Activated CD8-positive, alpha-beta T cell treated with anti-CD3 and anti-CD28 coated beads, Interleukin-2, amount 10 ng/mL, durations not matched to agents 7 days and 5 days (primary cell): Measurements from ENCODE around the gene IL32. TPM values are rescaled to one million over a fixed set of nuclear protein-coding genes. Genes with fewer than 3 reads are reported as not detected.

Experiments
- ATAC-seq: fragments of 150-1000 bp; cut with Tn5 transposase; one replicate; pipeline ENCODE4 v1.10.0; 2021; ENCODE audit warnings: moderate library complexity
- CTCF ChIA-PET: fragments of 350-600 bp; sonication (Branson Sonifier 250); formaldehyde crosslinking; loops from one replicate; lab custom pipeline; 2021; ENCODE audit warnings: antibody characterized with exemption; lab: Charles Lee
- POLR2A ChIA-PET: fragments of 350-600 bp; sonication (Branson Sonifier 250); formaldehyde crosslinking; loops from one replicate; lab custom pipeline; 2021; ENCODE audit warnings: antibody characterized with exemption; lab: Charles Lee
- DNase-seq: peaks from one replicate; pipeline ENCODE4 v3.0.0-alpha.2; 2020
- H3K27ac Mint-ChIP-seq: one replicate; pipeline ENCODE4 v1.8.0; 2021; ENCODE audit warnings: mild to moderate bottlenecking, mixed read lengths
- H3K27me3 Mint-ChIP-seq: one replicate; pipeline ENCODE4 v1.8.0; 2021; ENCODE audit warnings: low read depth, mixed read lengths
- H3K36me3 Mint-ChIP-seq: one replicate; pipeline ENCODE4 v1.8.0; 2021; ENCODE audit warnings: low read depth, mixed read lengths
- H3K4me1 Mint-ChIP-seq: one replicate; pipeline ENCODE4 v1.8.0; 2021; ENCODE audit warnings: low read depth, mixed read lengths
- H3K4me3 Mint-ChIP-seq: one replicate; pipeline ENCODE4 v1.8.0; 2021; ENCODE audit warnings: mild to moderate bottlenecking, mixed read lengths
- H3K9me3 Mint-ChIP-seq: one replicate; pipeline ENCODE4 v1.8.0; 2022; ENCODE audit warnings: mixed read lengths; ENCODE audit not compliant: insufficient read depth
- total RNA-seq, 2 experiments: library from RNA; stranded (reverse); gene quantifications; one replicate each; pipeline ENCODE4 v1.2.3, GENCODE V29; 2021

The IL32 gene
- total RNA-seq, 2 experiments from 2014 or later, result 1,836 to 1,884 TPM

DNA sequence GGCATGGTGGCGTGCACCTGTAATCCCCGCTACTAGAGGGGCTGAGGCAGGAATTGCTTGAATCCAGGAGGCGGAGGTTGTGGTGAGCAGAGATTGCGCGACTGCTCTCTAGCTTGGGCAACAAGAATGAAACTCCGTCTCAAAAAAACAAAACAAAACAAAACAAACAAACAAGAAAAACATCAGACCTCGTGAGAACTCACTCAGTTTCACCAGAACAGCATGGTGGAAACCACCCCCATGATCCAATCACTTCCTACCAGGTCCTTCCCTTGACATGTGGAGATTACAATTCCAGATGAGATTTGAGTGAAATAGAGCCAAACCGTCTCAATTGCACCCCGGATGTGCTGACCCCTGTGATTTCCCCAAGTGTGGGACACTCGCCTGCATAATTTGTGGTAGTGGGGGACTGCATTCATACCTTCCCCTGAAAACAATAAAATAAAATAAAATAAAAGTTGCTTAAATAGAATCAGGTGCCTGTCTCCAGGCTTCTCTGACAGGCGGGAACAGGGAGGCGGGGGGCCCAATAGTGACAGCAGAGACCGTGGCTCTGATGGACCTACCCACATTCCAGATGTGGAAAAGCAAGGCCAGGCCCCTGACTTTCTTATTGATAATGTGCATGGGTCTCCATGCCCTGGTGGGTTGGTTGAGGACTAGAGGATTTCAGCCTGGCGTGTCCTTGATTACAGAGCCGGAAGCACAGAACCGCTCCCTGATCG is 20.6 kb downstream of the IL32 start:
- Mint-ChIP-seq H3K27me3 (no peaks in the 10 kb centered on the region), H3K36me3 (peaks cover 2% of the 10 kb centered on the region), H3K27ac (peak overlapping the region; percentile 52), H3K4me3 (no peak overlapping the region), H3K9me3 (no peaks in the 10 kb centered on the region), H3K4me1 (peaks cover 50% of the 10 kb centered on the region)
- ChIA-PET POLR2A (no interaction called here), CTCF (no interaction called here)
- no peak for DNase-seq
- ATAC-seq, result no peak

DNA sequence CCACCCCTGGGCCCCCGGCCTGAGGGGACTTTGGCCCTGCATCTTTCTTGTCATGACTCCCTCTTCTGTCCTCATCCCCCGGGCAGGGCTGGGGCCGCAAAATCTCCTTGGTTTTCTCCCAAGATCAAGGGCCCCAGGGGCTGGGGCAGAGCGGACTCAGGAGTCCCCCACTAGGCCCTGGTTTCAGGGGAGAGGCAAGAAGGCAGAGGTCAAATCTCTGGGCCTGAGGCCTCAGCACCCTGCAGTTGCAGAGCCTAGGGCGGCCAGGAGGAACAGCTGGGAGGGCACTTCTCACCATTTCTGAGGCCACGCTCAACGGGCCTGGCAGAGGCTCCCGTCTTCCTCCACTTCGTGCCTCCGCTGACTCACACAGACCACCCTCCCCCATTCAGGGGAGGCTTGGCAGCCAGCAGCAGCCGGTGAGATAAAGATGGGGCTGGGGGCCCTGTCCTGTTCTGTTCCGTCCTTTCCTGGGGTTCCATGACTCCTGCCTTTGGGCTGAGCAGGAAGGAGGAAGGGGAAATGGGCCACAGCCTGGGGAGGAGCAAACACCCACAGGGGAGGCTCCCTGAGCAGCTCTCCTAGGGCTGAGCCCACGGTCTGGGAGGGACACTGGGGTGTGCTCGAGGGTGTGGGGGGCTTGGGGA is 21.3 kb downstream of the IL32 start:
- no peak for ATAC-seq
- ChIA-PET POLR2A (interaction anchor here (1.2 kb wide), 1 partner anchor 9 kb away, joined by 5 read pairs; no protein-coding TSS in a partner anchor), CTCF (interaction anchor here (0.9 to 3.2 kb wide), 7 partner anchors 9 to 58 kb away, joined by 3 to 21 read pairs (median 5); no protein-coding TSS in a partner anchor)
- peak overlapping the region; percentile 55 for H3K27ac Mint-ChIP-seq
- no peaks in the 10 kb centered on the region for H3K9me3 Mint-ChIP-seq
- H3K4me1 Mint-ChIP-seq, result peaks cover 54% of the 10 kb centered on the region
- DNase-seq, result no peak
- no peaks in the 10 kb centered on the region for H3K36me3 Mint-ChIP-seq
- H3K4me3 Mint-ChIP-seq, result no peak overlapping the region
- H3K27me3 Mint-ChIP-seq, result no peaks in the 10 kb centered on the region

DNA sequence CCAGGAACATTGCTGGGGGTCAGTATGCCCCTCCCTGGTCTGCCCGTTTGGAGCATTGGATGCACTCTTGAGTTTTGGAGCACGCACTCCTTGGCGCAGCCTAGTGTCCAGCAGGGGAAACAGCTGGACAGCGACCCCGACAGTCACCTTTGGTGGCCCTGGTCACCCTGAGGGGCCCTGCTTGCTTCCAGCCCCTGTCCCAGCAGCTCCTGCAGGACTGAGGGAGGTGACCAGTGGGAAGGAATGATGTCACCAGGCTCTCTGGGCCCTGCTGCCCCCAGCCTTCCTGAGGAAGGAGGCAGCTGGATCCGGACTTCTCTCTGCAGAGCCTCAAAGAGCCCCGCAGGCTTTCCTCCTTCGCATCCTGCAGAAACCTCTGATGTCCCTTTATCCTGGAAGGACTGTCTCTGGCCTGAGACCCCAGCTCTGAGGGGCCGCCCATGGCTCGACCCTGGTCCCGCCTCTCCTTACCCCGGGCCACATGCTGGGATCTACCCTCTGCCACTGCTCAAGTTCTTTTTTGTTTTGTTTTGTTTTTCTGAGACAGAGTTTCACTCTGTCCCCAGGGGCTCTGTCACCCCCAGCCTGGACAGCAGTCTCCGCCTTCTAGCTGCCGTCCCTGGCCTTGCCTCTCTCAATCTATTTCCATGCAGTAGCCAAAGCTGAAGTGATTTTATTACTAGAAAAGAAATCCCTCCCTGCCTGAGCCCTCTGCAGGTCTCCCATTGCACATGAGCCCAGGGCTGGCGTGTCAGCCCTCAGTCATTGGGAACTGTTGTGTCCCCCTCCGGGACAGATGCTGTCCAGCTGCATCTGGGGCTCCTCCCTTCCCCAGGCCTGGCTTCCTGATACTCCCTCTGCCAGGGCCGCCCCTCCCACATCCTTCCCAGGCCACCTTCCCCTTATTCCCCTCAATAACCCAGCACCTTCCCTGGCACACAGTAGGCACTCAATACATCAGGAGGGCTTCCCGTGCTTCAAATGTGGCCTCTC is 22.1 kb downstream of the IL32 start:
- no peaks in the 10 kb centered on the region for H3K36me3 Mint-ChIP-seq
- no peaks in the 10 kb centered on the region for H3K9me3 Mint-ChIP-seq
- ATAC-seq, result peak; percentile 30
- no peaks in the 10 kb centered on the region for H3K27me3 Mint-ChIP-seq
- H3K4me3 Mint-ChIP-seq, result no peak overlapping the region
- peak overlapping the region; percentile 55 for H3K27ac Mint-ChIP-seq
- DNase-seq, result no peak
- peaks cover 57% of the 10 kb centered on the region for H3K4me1 Mint-ChIP-seq
- CTCF ChIA-PET, result interaction anchor here (0.8 to 3.2 kb wide), 8 partner anchors 10 to 59 kb away, joined by 3 to 21 read pairs (median 5); no protein-coding TSS in a partner anchor
- POLR2A ChIA-PET, result interaction anchor here (1.2 to 1.3 kb wide), 2 partner anchors 10 to 42 kb away, joined by 3 to 5 read pairs; no protein-coding TSS in a partner anchor

DNA sequence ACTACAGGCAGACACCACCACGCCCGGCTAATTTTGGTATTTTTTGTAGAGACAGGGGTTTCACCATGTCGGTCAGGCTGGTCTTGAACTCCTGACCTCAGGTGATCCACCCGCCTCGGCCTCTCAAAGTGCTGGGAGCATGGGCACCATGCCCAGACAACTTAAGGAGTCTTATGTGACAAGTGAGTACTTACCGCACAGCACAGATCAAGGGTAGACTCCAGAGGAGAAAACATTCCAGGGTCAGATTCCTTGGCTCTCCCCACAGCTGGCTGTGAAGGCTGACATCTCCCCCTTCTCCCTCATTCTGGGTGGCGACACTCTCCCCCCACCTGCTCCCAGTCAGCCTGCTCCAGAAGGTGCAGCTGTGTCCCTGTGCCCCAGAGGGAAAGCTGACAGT is 23.0 kb downstream of the IL32 start:
- Mint-ChIP-seq H3K4me1 (peaks cover 62% of the 10 kb centered on the region), H3K4me3 (no peak overlapping the region), H3K9me3 (no peaks in the 10 kb centered on the region), H3K27me3 (no peaks in the 10 kb centered on the region), H3K27ac (no peak overlapping the region), H3K36me3 (no peaks in the 10 kb centered on the region)
- ATAC-seq, result no peak
- POLR2A ChIA-PET, result interaction anchor here (1.3 kb wide), 1 partner anchor 41 kb away, joined by 3 read pairs; no protein-coding TSS in a partner anchor
- DNase-seq, result no peak
- CTCF ChIA-PET, result interaction anchor here (1.5 to 3.2 kb wide), 2 partner anchors 11 to 41 kb away, joined by 4 to 21 read pairs; no protein-coding TSS in a partner anchor

DNA sequence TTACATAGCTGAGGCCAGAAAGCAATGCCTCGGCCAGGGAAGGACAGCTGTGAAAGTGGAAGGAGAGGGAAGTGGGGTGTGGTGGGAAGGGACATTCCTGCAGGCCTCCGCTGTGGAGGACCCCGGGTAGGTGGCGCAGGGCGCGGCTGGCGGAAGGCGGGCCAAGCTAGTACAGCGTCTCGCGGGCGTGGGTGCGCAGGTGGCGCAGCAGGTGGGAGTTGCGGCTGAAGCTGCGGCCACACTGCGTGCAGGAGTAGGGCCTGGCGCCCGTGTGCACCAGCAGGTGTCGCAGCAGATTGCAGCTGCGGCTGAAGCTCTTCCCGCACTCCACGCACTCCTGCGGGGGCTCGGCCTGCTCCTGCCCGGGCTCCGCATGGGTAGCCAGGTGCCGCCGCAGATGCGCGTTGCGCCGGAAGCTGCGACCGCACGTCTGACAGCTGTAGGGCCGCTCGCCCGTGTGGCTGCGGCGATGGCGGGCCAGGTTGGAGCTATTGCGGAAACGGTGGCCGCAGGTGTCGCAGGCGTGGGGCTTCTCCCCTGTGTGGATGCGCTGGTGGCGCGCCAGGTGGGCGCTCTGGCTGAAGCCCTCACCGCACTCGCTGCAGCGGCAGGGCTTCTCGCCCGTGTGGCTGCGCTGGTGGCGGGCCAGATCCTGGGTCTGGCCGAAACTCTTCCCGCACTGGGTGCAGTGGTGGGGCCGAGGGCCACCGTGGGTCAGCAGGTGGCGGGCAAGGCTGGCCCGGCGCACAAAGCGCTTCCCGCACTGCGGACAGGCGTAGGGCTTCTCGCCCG is 23.7 kb downstream of the IL32 start:
- Mint-ChIP-seq H3K9me3 (no peaks in the 10 kb centered on the region), H3K4me1 (peaks cover 60% of the 10 kb centered on the region), H3K27ac (no peak overlapping the region), H3K27me3 (no peaks in the 10 kb centered on the region), H3K36me3 (no peaks in the 10 kb centered on the region), H3K4me3 (no peak overlapping the region)
- ATAC-seq (no peak), DNase-seq (no peak)
- ChIA-PET POLR2A (interaction anchor here (1.0 to 1.3 kb wide), 2 partner anchors 14 to 40 kb away, joined by 3 to 4 read pairs; no protein-coding TSS in a partner anchor), CTCF (interaction anchor here (1.5 to 3.2 kb wide), 2 partner anchors 12 to 40 kb away, joined by 4 to 21 read pairs; no protein-coding TSS in a partner anchor)

DNA sequence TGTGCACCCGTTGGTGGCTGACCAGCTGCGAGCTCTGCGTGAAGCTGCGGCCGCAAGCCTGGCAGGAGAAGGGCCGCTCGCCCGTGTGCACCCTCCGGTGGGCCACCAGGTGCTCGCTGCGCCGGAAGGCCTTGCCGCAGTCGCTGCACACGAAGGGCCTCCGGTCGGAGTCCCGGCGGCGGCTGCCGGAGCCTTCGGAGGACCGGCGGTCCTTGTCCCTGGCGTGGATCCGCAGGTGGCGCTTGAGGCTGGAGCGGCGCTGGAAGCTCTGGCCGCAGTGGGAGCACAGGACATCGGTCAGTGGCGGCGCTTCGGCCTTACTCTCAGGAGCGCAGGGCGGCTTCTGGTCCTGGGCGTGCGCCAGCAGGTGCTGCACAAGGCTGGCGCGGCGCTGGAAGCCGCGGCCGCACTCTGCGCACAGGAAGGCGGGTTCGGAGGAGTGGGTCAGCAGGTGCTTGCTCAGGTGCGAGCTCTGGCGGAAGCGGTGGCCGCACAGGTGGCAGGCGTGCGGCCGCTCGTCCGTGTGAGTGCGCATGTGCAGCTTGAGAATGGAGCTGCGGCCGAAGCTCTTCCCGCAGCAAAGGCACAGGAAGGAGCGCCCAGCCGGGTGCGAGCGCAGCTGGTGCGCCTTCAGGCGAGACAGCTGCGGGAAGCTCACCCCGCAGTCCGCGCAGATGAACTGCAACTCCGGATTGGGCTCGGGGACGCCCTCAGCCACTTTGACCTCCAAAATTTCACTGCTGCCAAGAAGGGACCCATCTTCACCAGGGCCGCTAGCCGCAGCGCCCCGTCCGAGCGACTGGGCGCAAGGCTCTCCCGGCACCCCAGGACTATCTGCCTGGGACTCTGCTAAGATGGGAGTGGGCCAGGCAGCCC is 24.5 kb downstream of the IL32 start:
- H3K36me3 Mint-ChIP-seq, result no peaks in the 10 kb centered on the region
- H3K4me1 Mint-ChIP-seq, result peaks cover 60% of the 10 kb centered on the region
- POLR2A ChIA-PET, result interaction anchor here (1.0 kb wide), 1 partner anchor 15 kb away, joined by 4 read pairs; no protein-coding TSS in a partner anchor
- H3K27me3 Mint-ChIP-seq, result no peaks in the 10 kb centered on the region
- H3K9me3 Mint-ChIP-seq, result no peaks in the 10 kb centered on the region
- H3K27ac Mint-ChIP-seq, result no peak overlapping the region
- ATAC-seq (no peak), DNase-seq (no peak)
- CTCF ChIA-PET, result interaction anchor here (1.5 to 4.5 kb wide), 5 partner anchors 13 to 40 kb away, joined by 4 to 32 read pairs (median 17); no protein-coding TSS in a partner anchor
- no peak overlapping the region for H3K4me3 Mint-ChIP-seq

DNA sequence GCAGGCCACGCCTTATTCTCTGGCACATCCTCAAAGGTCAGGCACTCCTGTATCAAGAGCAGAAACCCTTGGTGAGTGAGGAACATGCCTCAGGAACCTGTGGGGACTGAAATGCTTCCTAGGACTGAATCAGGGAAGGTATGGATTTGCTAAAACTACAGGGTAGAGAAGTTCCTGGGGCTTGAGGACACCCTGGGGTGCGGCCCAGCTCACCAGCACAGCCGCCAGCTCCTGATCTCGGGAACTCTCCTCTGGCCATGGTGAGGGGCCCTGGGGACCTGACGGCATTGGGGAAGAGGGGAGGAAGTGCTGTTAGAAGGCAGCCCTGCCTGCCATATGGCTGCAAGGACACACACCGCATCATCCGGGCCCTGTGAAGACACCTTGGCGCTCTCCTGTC is 26.1 kb downstream of the IL32 start:
- CTCF ChIA-PET, result interaction anchor here (1.0 to 4.5 kb wide), 7 partner anchors 9 to 60 kb away, joined by 3 to 32 read pairs (median 3); no protein-coding TSS in a partner anchor
- Mint-ChIP-seq H3K27ac (peak overlapping the region; percentile 72), H3K9me3 (no peaks in the 10 kb centered on the region), H3K4me1 (peaks cover 64% of the 10 kb centered on the region), H3K27me3 (no peaks in the 10 kb centered on the region), H3K4me3 (no peak overlapping the region), H3K36me3 (no peaks in the 10 kb centered on the region)
- DNase-seq (no peak), ATAC-seq (no peak)
- POLR2A ChIA-PET, result no interaction called here

DNA sequence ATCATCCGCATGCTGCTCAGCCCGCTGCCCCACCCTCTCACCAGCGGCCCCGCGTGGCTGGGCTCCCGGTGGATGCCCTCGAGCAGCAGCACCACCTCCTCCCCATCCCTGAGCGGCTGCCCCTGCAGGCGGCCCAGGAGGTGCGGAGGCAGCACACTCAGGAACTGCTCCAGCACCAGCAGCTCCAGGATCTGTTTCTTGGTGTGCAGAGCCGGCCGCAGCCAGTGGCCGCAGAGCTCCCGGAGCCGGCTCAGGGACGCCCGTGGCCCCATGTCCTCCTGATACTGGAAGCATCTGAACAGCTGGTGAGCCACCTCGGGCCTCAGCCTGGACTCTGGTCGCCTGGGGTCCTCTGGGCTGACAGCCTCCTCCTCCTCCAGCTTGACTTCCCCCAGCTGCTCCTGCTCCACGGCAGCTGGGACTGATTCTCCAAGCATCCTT is 27.1 kb downstream of the IL32 start:
- ChIA-PET POLR2A (interaction anchor here (0.5 to 1.3 kb wide), 2 partner anchors 17 to 29 kb away, joined by 3 to 9 read pairs; no protein-coding TSS in a partner anchor), CTCF (interaction anchor here (1.1 to 4.5 kb wide), 6 partner anchors 9 to 37 kb away, joined by 3 to 32 read pairs (median 10); no protein-coding TSS in a partner anchor)
- H3K4me1 Mint-ChIP-seq, result peaks cover 62% of the 10 kb centered on the region
- DNase-seq, result no peak
- H3K9me3 Mint-ChIP-seq, result no peaks in the 10 kb centered on the region
- H3K27me3 Mint-ChIP-seq, result no peaks in the 10 kb centered on the region
- H3K4me3 Mint-ChIP-seq, result no peak overlapping the region
- peak overlapping the region; percentile 70 for H3K27ac Mint-ChIP-seq
- no peaks in the 10 kb centered on the region for H3K36me3 Mint-ChIP-seq
- no peak for ATAC-seq

DNA sequence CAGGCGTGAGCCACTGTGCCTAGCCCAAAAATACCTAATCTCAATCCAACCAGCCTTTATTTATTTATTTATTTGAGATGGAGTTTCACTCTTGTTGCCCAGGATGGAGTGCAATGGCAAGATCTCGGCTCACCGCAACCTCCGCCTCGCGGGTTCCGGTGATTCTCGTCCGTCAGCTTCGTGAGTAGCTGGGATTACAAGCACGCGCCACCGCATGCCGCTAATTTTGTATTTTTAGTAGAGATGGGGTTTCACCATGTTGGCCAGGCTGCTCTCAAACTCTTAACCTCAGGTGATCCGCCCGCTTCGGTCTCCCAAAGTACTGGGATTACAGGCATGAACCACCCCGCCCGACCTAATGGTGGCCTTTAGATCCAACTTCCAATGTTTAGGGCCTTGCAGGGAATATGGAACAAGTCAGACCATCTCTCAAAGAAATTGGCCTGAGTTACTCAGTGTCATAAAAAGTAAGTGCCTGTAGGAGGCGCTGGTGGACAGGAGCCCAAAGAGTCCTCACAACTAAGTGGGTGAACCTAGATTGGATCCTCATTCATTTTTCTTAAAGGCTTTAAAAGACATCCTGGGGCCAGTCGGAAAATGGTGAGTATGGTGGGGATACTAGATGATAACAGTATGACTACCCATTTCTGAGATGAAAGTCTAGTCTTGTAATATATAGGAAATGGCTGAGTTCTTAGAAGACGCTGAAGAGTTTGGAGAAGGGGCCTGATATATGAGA is 29.0 kb downstream of the IL32 start:
- no peak overlapping the region for H3K4me3 Mint-ChIP-seq
- POLR2A ChIA-PET, result interaction anchor here (1.2 kb wide), 1 partner anchor 35 kb away, joined by 3 read pairs; no protein-coding TSS in a partner anchor
- CTCF ChIA-PET, result interaction anchor here (0.8 to 16.4 kb wide), 10 partner anchors 14 to 65 kb away, joined by 3 to 354 read pairs (median 6); partner anchors contain the start of gene ZNF213

More for the DNA sequence above, 29.0 kb downstream of the IL32 start:
- peak; percentile 38 for ATAC-seq
- peaks cover 65% of the 10 kb centered on the region for H3K4me1 Mint-ChIP-seq
- peak overlapping the region; percentile 69 for H3K27ac Mint-ChIP-seq
- no peaks in the 10 kb centered on the region for H3K36me3 Mint-ChIP-seq
- DNase-seq, result peak; percentile 67
- peaks cover 2% of the 10 kb centered on the region for H3K27me3 Mint-ChIP-seq
- no peaks in the 10 kb centered on the region for H3K9me3 Mint-ChIP-seq
